H1 (cell line): ENCODE measurements around the gene TMCC3.

Experiments
- EP300 ChIP-seq, 2 experiments: IDR thresholded peaks; 1 replicate in 1 of 2; 2 replicates in 1 of 2; pipeline ENCODE4 v1.6.1; 2011 to 2012; ENCODE audit warnings: low read depth in 2 of 2, low read length in 2 of 2, mild to moderate bottlenecking in 2 of 2, borderline replicate concordance in 1 of 2, inconsistent platforms in 1 of 2, moderate library complexity in 1 of 2
- POLR2A ChIP-seq, 2 experiments: IDR thresholded peaks; 1 replicate in 1 of 2; 2 replicates in 1 of 2; pipeline ENCODE4 v1.6.1; 2011; ENCODE audit warnings: low read depth in 2 of 2, low read length in 2 of 2, mild to moderate bottlenecking in 2 of 2; ENCODE audit errors: control extremely low read depth in 1 of 2
- SP2 ChIP-seq: IDR thresholded peaks from 2 replicates; pipeline ENCODE4 v1.6.1; 2012; ENCODE audit warnings: mild to moderate bottlenecking, low read length, inconsistent platforms
- TF ChIP-seq, protein P1 (sequence below), 3 experiments: IDR thresholded peaks; 1 replicate in 2 of 3; 2 replicates in 1 of 3; pipeline versions ENCODE4 v1.5.1 to v1.6.1; 2011; ENCODE audit warnings: low read length in 3 of 3, mild to moderate bottlenecking in 3 of 3, inconsistent platforms in 2 of 3, low read depth in 1 of 3, moderate library complexity in 1 of 3; ENCODE audit not compliant: insufficient read depth in 1 of 3; ENCODE audit errors: control extremely low read depth in 1 of 3

DNA sequence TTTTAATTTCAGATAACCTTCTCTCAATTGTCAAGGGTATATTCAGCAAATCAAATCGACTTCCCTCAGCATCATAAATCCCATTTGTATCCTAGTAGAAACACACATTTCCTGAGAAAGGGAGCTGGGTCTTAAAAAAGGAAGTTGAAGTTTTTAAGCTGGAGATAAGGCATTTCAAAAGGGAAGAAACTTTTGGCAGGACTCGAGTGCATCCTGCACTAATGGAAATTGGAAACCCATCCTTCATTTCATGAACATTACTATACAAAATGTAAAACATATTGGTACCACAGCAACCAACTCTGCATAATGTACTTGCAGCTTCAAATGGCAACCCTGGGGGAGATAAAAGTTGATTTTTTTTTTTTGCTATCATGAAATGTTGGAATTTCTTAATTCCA is 23.7 kb upstream of the TMCC3 start:
- TF ChIP-seq, protein P1, sequence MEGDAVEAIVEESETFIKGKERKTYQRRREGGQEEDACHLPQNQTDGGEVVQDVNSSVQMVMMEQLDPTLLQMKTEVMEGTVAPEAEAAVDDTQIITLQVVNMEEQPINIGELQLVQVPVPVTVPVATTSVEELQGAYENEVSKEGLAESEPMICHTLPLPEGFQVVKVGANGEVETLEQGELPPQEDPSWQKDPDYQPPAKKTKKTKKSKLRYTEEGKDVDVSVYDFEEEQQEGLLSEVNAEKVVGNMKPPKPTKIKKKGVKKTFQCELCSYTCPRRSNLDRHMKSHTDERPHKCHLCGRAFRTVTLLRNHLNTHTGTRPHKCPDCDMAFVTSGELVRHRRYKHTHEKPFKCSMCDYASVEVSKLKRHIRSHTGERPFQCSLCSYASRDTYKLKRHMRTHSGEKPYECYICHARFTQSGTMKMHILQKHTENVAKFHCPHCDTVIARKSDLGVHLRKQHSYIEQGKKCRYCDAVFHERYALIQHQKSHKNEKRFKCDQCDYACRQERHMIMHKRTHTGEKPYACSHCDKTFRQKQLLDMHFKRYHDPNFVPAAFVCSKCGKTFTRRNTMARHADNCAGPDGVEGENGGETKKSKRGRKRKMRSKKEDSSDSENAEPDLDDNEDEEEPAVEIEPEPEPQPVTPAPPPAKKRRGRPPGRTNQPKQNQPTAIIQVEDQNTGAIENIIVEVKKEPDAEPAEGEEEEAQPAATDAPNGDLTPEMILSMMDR (IDR thresholded peaks at IDR 0.05; ENCODE audit: control extremely low read depth in 1 of 3, insufficient read depth in 1 of 3, low read depth in 1 of 3, low read length in 3 of 3), result no peak
- no peak for TF ChIP-seq EP300 (IDR thresholded peaks at IDR 0.05; ENCODE audit: borderline replicate concordance in 1 of 2, low read depth in 2 of 2, low read length in 2 of 2)
- no peak for TF ChIP-seq POLR2A (IDR thresholded peaks at IDR 0.05; ENCODE audit: control extremely low read depth in 1 of 2, low read depth in 2 of 2, low read length in 2 of 2)
- TF ChIP-seq SP2, result no peak
